Thyroid gland (tissue), 4 donors: Measurements from ENCODE around the gene KRABD2.

Experiments
- CTCF ChIP-seq, 6 experiments: fragments of 200-600 bp in 3 of 6; fragments of 450-650 bp in 3 of 6; sonication (generic) in 3 of 6; IDR thresholded peaks; one replicate each; pipeline ENCODE4 v1.5.1; 2016 to 2019; ENCODE audit warnings: antibody characterized with exemption in 6 of 6, mild to moderate bottlenecking in 2 of 6, inconsistent platforms in 1 of 6, moderate library complexity in 1 of 6
- POLR2A ChIP-seq, 2 donors: fragments of 450-650 bp; IDR thresholded peaks; one replicate each; pipeline ENCODE4 v1.6.1; 2017; ENCODE audit warnings: antibody characterized with exemption in 2 of 2, mild to moderate bottlenecking in 2 of 2, moderate library complexity in 1 of 2

GRCh38 chr17:8371786-8372185, 4.7 kb downstream of the KRABD2 start:
- TF ChIP-seq CTCF (IDR thresholded peaks at IDR 0.05) (no peak), POLR2A (IDR thresholded peaks at IDR 0.05) (no peak)
